GM12892 (cell line): Measurements from ENCODE around the gene SERPINA7.
"Not testable (repeated sequence)": the region's sequence is repeated elsewhere in the genome, so short reads cannot be mapped to it uniquely, and the experiment has no call there.

Experiments used
- DNase-seq: peaks from one replicate; pipeline ENCODE4 v3.0.0; 2011; ENCODE audit not compliant: insufficient read length
- FAIRE-seq: peaks from 2 replicates; lab custom pipeline; 2011; peaks lifted over from hg19 to GRCh38; lab: Jason Lieb, UNC
- POLR2A ChIP-seq: IDR thresholded peaks from 2 replicates; pipeline ENCODE4 v1.6.1; 2011; ENCODE audit warnings: low read depth, low read length, control low read depth
- POLR2AphosphoS5 ChIP-seq: IDR thresholded peaks from 2 replicates; pipeline ENCODE4 v1.6.1; 2011; ENCODE audit warnings: low read depth, low read length, control low read depth
- TAF1 ChIP-seq: IDR thresholded peaks from 2 replicates; pipeline ENCODE4 v1.6.1; 2011; ENCODE audit warnings: low read depth, mild to moderate bottlenecking, control low read depth, low read length, borderline replicate concordance

The SERPINA7 gene

GRCh38 chrX:106009145-106009544, 29.4 kb downstream of the SERPINA7 start:
- FAIRE-seq = no peak
- TF ChIP-seq POLR2AphosphoS5 = no peak
- TF ChIP-seq POLR2A = no peak
- no peak for TF ChIP-seq TAF1
- no peak for DNase-seq

GRCh38 chrX:106007815-106008214, 30.7 kb downstream of the SERPINA7 start:
- no peak for TF ChIP-seq TAF1
- no peak for TF ChIP-seq POLR2AphosphoS5
- no peak for TF ChIP-seq POLR2A
- DNase-seq (no peak), FAIRE-seq (no peak)

- no peak for DNase-seq
- FAIRE-seq = no peak
- TF ChIP-seq TAF1 = no peak
- no peak for TF ChIP-seq POLR2AphosphoS5
- no peak for TF ChIP-seq POLR2A
These were observed 32.8 kb downstream of the SERPINA7 start for GRCh38 chrX:106005684-106006083.

GRCh38 chrX:106000609-106001008, 37.9 kb downstream of the SERPINA7 start:
- not testable (repeated sequence) for FAIRE-seq, DNase-seq

- FAIRE-seq = no peak
- TF ChIP-seq POLR2AphosphoS5 = no peak
- no peak for TF ChIP-seq TAF1
- no peak for DNase-seq
These were observed 38.3 kb downstream of the SERPINA7 start for GRCh38 chrX:106000203-106000602.

- TF ChIP-seq POLR2A = no peak
- no peak for FAIRE-seq
- no peak for DNase-seq
These were observed 39.2 kb downstream of the SERPINA7 start for GRCh38 chrX:105999294-105999693.

GRCh38 chrX:105988487-105988886, 50.0 kb downstream of the SERPINA7 start:
- not testable (repeated sequence) for DNase-seq, FAIRE-seq
